HEK293T (cell line): ENCODE results near the gene EXTL1.

Experiments used
- ELF4 ChIP-seq: fragments of 450-650 bp; IDR thresholded peaks from 2 replicates; pipeline ENCODE4 v1.6.1; 2017; ENCODE audit warnings: antibody characterized with exemption
- FOXA1 ChIP-seq: fragments of 450-650 bp; IDR thresholded peaks from 2 replicates; pipeline ENCODE4 v1.6.1; 2016; ENCODE audit warnings: mild to moderate bottlenecking
- FOXK2 ChIP-seq: fragments of 450-650 bp; IDR thresholded peaks from 2 replicates; pipeline ENCODE4 v1.6.1; 2016; ENCODE audit warnings: mild to moderate bottlenecking
- FOXM1 ChIP-seq: fragments of 450-650 bp; IDR thresholded peaks from 2 replicates; pipeline ENCODE4 v1.6.1; 2017; ENCODE audit warnings: mild to moderate bottlenecking, borderline replicate concordance
- HDGF ChIP-seq: fragments of 450-650 bp; IDR thresholded peaks from 2 replicates; pipeline ENCODE4 v1.6.1; 2017; ENCODE audit warnings: antibody characterized with exemption, borderline replicate concordance
- L3MBTL2 ChIP-seq: fragments of 450-650 bp; conservative IDR thresholded peaks from 2 replicates; pipeline ENCODE4 v1.6.1; 2016; ENCODE audit warnings: mild to moderate bottlenecking
- LEF1 ChIP-seq: fragments of 450-650 bp; IDR thresholded peaks from 2 replicates; pipeline ENCODE4 v1.6.1; 2017; ENCODE audit warnings: mild to moderate bottlenecking, borderline replicate concordance
- NFRKB ChIP-seq: fragments of 450-650 bp; IDR thresholded peaks from 2 replicates; pipeline ENCODE4 v1.6.1; 2016; ENCODE audit warnings: mild to moderate bottlenecking, moderate library complexity
- SP1 ChIP-seq: fragments of 450-650 bp; IDR thresholded peaks from 2 replicates; pipeline ENCODE4 v1.6.1; 2017
- SUZ12 ChIP-seq: fragments of 450-650 bp; IDR thresholded peaks from 2 replicates; pipeline ENCODE4 v1.6.1; 2016; ENCODE audit warnings: mild to moderate bottlenecking
- TARDBP ChIP-seq: fragments of 450-650 bp; IDR thresholded peaks from 2 replicates; pipeline ENCODE4 v1.6.1; 2016
- ZNF384 ChIP-seq: fragments of 450-650 bp; IDR thresholded peaks from 2 replicates; pipeline ENCODE4 v1.6.1; 2016
- TF ChIP-seq, protein P1 (sequence below): fragments of 450-650 bp; IDR thresholded peaks from 2 replicates; pipeline ENCODE4 v1.6.1; 2016

DNA sequence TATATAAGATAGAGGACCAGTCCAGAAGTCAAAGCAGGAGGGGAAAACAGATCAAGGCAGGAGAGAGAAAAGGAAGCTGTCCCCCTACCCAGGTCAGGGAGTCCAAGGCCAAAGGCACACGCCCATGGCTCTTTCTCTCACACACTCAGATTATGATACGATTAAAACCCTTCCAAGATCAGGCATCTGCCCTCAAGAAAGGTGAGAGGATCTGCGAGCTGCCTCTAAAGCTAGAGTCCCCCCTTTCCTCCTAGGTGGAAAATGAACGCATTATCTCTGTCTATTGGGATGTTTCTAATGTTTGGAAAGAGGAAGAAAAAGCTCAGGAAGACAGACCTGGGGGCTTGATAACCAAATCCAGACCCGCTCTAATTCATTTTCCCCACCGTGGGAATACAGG is 31.3 kb upstream of the EXTL1 start:
- TF ChIP-seq L3MBTL2 = no peak
- no peak for TF ChIP-seq TARDBP
- TF ChIP-seq SP1 = no peak
- TF ChIP-seq NFRKB = no peak
- no peak for TF ChIP-seq ZNF384
- TF ChIP-seq, protein P1, sequence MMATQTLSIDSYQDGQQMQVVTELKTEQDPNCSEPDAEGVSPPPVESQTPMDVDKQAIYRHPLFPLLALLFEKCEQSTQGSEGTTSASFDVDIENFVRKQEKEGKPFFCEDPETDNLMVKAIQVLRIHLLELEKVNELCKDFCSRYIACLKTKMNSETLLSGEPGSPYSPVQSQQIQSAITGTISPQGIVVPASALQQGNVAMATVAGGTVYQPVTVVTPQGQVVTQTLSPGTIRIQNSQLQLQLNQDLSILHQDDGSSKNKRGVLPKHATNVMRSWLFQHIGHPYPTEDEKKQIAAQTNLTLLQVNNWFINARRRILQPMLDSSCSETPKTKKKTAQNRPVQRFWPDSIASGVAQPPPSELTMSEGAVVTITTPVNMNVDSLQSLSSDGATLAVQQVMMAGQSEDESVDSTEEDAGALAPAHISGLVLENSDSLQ = no peak
- no peak for TF ChIP-seq HDGF
- no peak for TF ChIP-seq FOXM1
- TF ChIP-seq SUZ12 = no peak
- TF ChIP-seq ELF4 = no peak
- TF ChIP-seq FOXA1 = no peak
- TF ChIP-seq FOXK2 = no peak
- no peak for TF ChIP-seq LEF1
